SJSA1 (cell line): ENCODE measurements around the gene LIME1. TPM values are rescaled to one million over a fixed set of nuclear protein-coding genes. Genes with fewer than 3 reads are reported as not detected.
A peak's percentile ranks its signal among the peaks of the same experiment; 100 is the strongest.

ENCODE experiments used
- DNase-seq, 2 experiments: peaks; one replicate each; pipeline ENCODE4 v3.0.0-alpha.2; 2015 to 2020; ENCODE audit warnings: low spot score in 2 of 2, low read depth in 1 of 2
- H3K27ac ChIP-seq: fragments of 250-450 bp; sonication (Bioruptor Pico); 2 replicates; pipeline ENCODE4 v1.5.1; 2020; ENCODE audit warnings: mild to moderate bottlenecking, moderate library complexity
- H3K27me3 ChIP-seq: fragments of 250-450 bp; sonication (Bioruptor Pico); replicated peaks from 2 replicates; pipeline ENCODE4 v1.5.1; 2020; ENCODE audit warnings: mild to moderate bottlenecking, moderate library complexity
- H3K36me3 ChIP-seq: fragments of 250-450 bp; sonication (Bioruptor Pico); 2 replicates; pipeline ENCODE4 v1.5.1; 2020; ENCODE audit warnings: mild to moderate bottlenecking
- H3K4me1 ChIP-seq: fragments of 250-450 bp; sonication (Bioruptor Pico); replicated peaks from 2 replicates; pipeline ENCODE4 v1.6.1; 2021; ENCODE audit warnings: mild to moderate bottlenecking
- H3K4me3 ChIP-seq: fragments of 250-450 bp; sonication (Bioruptor Pico); 2 replicates; pipeline ENCODE4 v1.5.1; 2020; ENCODE audit warnings: mild to moderate bottlenecking
- H3K9me3 ChIP-seq: fragments of 250-450 bp; sonication (Bioruptor Pico); replicated peaks from 2 replicates; pipeline ENCODE4 v1.5.1; 2020; ENCODE audit warnings: mild to moderate bottlenecking
- total RNA-seq: library from RNA; depleted of rRNA; stranded (reverse); fragments of >200 nt; shearing (Covaris generic); gene quantifications from 2 replicates; pipeline ENCODE4 v1.2.3, GENCODE V29; 2014

Gene LIME1
- total RNA-seq, 1 experiment from 2014 or later: 10.2 TPM

DNA sequence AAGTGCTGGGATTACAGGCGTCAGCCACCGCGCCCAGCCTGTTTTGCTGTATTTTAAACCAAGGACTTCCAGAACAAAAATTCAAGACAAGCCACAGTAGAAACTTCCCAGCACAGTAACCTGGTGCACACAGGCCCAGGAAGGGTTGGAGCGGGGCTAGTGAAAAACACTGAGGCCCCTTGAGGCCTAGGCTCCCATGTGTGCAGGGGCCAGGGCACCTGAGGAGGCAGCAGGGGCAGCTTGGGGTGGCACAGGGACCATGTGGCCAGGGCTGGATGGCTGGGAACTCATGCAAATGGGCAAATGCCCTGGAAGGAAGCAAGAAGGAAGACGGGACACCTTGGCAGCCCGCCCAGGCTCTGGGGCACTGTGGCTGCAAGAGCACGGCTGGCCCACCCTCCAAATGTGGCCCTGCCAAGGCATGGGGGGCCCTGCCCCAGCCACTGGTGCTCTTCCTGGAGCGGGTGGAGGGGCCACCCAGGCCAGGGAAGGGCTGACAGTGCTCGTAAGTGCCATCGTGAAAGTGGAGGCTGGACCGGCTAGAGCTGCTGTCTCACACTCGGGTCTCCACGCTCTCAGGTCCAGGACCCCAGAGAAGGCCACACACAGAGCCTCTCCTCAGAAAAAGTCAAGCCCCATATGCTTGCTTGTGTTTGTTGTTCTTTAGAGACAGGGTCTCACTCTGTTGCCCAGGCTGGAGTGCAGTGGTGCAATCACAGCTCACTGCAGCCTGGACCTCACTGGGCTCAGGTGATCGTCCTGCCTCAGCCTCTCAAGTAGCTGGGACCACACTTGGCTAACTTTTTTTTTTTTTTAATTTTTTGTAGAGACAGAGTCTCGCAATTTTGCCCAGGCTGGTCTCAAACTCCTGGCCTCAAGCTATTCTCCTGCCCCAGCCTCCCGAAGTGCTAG is 13.4 kb downstream of the LIME1 start:
- no peaks in the 10 kb centered on the region for H3K9me3 ChIP-seq
- no peaks in the 10 kb centered on the region for H3K36me3 ChIP-seq
- no peaks in the 10 kb centered on the region for H3K4me1 ChIP-seq
- H3K4me3 ChIP-seq: no peak overlapping the region
- H3K27me3 ChIP-seq: no peaks in the 10 kb centered on the region
- no peak overlapping the region for H3K27ac ChIP-seq
- peak in 1 of 2 experiments; percentile 45 for DNase-seq

DNA sequence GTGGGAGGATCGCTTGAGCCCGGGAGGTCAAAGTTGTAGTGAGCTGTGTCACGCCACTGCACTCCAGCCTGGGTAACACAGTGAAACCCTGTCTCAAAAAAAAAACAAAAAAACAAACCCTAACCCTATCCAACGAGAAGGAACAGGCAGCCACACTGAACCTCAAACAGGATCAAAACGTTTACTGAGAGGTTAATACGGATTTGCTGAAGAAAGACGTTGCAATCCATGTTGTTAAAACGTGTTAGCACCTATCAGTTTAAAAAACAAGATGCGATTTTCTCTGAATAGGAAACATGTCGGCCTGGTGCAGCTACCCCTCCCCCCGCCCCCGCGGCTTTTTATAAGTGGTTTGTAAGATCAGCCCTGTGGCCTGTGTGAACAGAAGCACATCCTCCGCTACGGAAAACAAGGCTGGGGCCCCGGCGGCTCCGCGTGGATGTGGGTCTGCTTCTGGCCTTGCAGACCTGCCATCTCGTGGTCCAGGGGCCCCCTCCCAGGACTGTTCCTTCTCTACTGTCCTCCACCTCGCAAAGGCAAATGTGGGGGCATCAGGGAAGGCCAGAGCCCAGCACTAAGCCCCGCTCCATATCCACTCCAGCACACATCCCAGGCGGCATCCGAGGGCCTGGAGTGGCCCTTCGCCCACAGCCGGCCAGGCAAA is 14.5 kb downstream of the LIME1 start:
- Histone ChIP-seq H3K9me3 (no peaks in the 10 kb centered on the region), H3K36me3 (no peaks in the 10 kb centered on the region), H3K4me3 (no peak overlapping the region), H3K27me3 (no peaks in the 10 kb centered on the region), H3K4me1 (no peaks in the 10 kb centered on the region), H3K27ac (no peak overlapping the region)
- no peak for DNase-seq

DNA sequence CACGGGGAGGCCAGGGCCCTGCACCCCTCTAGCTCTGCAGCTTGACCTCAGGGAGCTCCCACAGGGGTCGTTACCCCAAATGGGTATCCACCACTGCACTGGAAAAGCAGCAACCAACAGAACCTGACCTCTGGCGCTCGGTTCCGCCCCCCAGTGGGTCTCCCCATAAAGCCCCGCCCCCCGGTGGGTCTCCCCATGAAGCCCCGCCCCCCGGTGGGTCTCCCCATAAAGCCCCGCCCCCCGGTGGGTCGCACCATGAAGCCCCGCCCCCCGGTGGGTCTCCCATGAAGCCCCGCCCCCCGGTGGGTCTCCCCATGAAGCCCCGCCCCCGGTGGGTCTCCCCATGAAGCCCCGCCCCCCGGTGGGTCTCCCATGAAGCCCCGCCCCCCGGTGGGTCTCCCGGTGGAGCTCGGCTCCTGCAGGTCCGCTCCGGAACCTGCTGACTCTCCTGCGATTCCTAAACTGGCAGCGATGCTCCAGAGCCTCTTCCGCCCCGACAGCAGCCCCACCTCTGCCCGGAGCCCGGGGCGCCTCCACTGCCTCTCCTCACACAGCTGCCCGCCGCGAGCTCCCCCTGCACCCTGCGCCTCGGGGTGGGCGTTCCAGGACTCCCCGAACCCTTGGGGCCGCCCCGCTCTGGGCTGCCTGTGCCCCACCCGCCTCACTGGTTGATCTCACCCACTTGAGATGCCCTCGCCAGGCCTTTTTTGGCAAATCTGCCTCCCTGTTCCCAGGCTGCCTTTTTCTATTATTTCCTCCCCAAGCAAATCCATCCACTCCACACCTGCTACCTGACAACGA is 15.2 kb downstream of the LIME1 start:
- no peaks in the 10 kb centered on the region for H3K4me1 ChIP-seq
- H3K9me3 ChIP-seq: no peaks in the 10 kb centered on the region
- H3K27me3 ChIP-seq: no peaks in the 10 kb centered on the region
- no peak overlapping the region for H3K4me3 ChIP-seq
- H3K27ac ChIP-seq: no peak overlapping the region
- peak in 1 of 2 experiments; percentile 44 for DNase-seq
- H3K36me3 ChIP-seq: no peaks in the 10 kb centered on the region

DNA sequence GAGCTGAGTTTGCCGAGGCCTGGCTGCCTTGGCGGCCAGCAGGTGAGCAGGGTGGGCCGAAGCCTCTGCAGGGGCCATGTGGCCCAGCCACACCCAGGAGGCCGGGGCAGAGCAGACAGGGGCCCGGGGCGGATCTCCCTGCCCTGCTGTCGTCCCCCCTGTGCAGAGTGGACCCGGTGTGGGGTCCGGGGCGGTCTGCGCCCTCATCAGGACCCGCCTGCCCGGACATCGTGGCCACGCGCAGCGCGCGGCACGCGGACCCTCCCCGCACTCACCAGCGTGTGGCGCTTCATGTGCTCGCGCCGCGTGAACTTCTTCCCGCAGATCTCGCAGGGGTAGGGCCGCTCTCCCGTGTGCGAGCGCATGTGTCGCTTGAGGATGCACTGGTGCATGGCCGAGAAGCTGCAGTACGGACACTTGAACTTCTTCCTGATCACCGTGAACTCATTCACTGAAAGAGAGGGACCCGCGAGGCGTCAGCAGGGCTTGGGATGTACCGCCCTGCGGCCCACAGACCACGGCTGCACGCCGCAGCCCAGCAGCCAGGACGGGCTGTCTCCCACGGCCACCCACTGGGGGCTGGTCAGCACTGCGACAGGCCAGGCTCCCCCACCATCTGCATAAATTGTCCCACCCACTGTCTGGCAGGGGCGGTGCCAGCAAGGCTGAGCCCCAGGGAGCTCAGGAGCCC is 16.1 kb downstream of the LIME1 start:
- Histone ChIP-seq H3K27me3 (no peaks in the 10 kb centered on the region), H3K36me3 (no peaks in the 10 kb centered on the region), H3K27ac (no peak overlapping the region), H3K4me1 (no peaks in the 10 kb centered on the region), H3K9me3 (no peaks in the 10 kb centered on the region), H3K4me3 (no peak overlapping the region)
- no peak for DNase-seq

DNA sequence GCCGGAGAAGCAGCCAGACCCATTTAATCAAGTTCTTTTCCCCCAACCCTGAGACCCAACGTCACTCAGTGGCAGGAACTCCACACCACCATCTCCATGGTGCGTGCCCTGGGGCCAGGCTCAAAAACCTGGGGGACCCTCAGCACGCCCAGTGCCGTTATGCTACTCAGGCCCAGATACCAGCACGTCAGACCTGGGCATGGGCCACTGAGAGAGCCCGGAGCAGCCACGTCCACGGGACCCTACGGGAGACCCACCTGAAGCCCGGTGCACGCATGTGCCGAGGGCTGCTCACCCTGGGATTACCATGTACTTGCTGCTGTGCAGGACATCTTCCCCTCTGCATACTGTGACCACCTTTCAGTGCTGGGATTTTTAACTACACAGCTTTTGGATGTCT is 16.9 kb downstream of the LIME1 start:
- Histone ChIP-seq H3K27ac (no peak overlapping the region), H3K27me3 (no peaks in the 10 kb centered on the region), H3K9me3 (no peaks in the 10 kb centered on the region), H3K4me1 (no peaks in the 10 kb centered on the region), H3K4me3 (no peak overlapping the region), H3K36me3 (no peaks in the 10 kb centered on the region)
- no peak for DNase-seq

DNA sequence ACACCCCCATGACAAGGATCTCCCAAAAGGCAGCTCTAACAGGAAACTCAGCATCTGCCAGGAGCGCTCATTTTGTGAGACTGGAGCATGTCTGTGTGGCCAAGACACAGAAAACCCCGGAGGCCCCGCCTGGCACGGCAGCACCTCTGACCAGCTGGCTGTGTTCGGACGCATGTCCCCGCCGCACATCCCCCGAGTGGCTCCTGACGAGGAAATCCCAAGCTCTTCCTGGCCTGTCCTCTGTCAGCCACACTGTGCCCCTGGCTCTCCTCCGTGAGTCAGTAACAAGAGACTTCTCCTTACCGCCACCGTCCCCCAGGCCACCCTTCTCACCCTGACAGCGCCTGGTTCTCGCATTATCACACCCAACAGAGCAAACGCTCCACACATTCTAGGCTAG is 17.5 kb downstream of the LIME1 start:
- Histone ChIP-seq H3K27ac (no peak overlapping the region), H3K27me3 (no peaks in the 10 kb centered on the region), H3K4me1 (no peaks in the 10 kb centered on the region), H3K36me3 (no peaks in the 10 kb centered on the region), H3K4me3 (no peak overlapping the region), H3K9me3 (no peaks in the 10 kb centered on the region)
- peak in 1 of 2 experiments; percentile 38 for DNase-seq

DNA sequence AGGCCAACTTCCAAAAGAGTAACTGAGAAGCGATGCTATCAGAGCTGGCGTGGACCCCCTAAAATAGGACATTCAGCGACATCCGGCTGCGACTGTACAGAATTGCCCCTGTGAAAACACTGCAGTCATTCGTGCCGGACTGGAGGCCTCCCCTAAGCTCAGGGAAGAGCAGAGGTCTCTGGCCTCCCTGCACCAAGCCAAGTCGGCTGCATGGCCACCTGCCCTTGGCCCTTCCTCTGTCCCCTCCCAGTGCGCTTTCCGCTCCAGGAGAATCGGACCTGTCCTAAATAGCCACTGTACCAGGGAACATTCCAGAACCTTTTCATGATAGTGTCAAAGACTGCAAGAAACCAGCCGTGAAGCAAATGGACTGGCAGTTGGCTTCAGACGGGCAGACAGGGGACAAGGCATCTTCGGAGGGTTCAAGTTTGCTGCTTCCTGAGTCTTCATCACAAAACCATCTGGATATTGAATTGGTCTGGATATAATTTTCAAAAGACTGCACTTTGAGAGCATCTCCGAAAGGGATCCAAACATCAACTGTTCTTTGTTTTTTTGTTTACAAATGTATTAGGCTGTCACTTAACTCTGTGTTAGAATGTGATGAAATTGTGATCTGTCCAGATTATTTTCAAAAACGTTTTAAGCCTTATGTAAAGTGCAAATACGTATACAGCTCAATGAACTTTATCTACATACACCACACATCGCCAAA is 19.6 kb downstream of the LIME1 start:
- Histone ChIP-seq H3K9me3 (no peaks in the 10 kb centered on the region), H3K27ac (no peak overlapping the region), H3K27me3 (no peaks in the 10 kb centered on the region), H3K36me3 (no peaks in the 10 kb centered on the region), H3K4me1 (no peaks in the 10 kb centered on the region), H3K4me3 (no peak overlapping the region)
- no peak for DNase-seq

DNA sequence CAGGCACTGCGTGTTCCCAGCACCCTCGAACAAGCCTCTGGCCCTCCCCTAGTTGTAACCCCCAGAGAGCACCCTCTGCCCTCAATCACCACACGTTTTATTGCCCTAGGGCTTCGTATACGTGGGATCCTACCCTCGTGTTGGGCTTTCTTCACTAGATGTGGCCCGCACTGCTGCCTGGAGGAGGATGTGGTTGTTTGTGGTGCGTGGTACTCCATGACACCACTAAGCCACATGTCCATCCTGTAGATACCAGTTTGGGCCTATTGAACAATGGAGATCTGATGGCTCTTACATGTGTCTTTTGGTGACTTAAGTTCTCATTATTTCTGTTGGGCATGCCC is 20.2 kb downstream of the LIME1 start:
- Histone ChIP-seq H3K9me3 (no peaks in the 10 kb centered on the region), H3K4me1 (no peaks in the 10 kb centered on the region), H3K36me3 (no peaks in the 10 kb centered on the region), H3K27ac (no peak overlapping the region), H3K4me3 (no peak overlapping the region), H3K27me3 (no peaks in the 10 kb centered on the region)
- no peak for DNase-seq

DNA sequence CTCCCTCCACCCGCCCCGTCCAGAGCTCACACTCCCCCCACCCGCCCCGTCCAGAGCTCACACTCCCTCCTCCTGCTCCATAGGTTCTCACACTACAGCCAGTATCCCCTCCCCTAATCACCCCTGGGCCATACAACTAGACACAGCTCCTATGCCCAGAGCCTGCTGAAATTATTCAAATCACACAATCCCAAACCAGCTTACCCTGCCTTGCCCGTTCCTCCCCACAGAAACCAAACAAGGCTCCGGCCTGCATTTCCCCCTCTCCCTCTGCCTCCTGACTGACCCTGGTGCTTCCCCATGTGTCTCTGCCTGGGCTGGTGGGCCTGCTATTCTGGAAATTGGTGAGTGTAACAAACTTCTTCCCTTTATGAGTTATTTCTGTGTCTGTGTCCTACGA is 21.7 kb downstream of the LIME1 start:
- Histone ChIP-seq H3K9me3 (no peaks in the 10 kb centered on the region), H3K27ac (no peak overlapping the region), H3K4me3 (no peak overlapping the region), H3K36me3 (no peaks in the 10 kb centered on the region), H3K4me1 (no peaks in the 10 kb centered on the region), H3K27me3 (no peaks in the 10 kb centered on the region)
- no peak for DNase-seq

DNA sequence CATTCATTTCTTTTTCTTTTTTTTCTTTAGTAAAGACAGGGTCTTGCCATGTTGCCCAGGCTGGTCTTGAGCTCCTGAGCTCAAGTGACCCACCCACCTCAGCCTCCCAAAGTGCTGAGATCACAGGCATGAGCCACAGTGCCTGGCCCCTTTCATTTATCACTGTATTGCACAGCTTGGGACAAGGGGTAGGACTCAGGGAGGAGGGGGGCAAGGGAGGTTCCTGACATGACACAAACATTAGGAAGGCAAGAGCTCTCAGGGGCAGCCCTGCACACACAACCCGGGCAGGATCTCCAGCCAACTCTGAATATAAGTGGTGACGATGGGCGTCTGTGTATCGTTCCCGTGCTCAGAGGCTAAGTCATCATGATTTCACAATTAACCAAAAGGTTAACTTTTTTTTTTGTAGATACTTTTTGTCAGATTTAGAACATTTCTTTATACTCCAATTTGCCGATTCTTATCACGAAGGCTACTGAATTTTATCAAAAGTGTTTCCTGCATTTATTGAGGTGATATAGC is 23.0 kb downstream of the LIME1 start:
- H3K27ac ChIP-seq: no peak overlapping the region
- H3K36me3 ChIP-seq: no peaks in the 10 kb centered on the region
- H3K4me3 ChIP-seq: no peak overlapping the region
- no peaks in the 10 kb centered on the region for H3K9me3 ChIP-seq
- no peak for DNase-seq
- no peaks in the 10 kb centered on the region for H3K27me3 ChIP-seq
- no peaks in the 10 kb centered on the region for H3K4me1 ChIP-seq

DNA sequence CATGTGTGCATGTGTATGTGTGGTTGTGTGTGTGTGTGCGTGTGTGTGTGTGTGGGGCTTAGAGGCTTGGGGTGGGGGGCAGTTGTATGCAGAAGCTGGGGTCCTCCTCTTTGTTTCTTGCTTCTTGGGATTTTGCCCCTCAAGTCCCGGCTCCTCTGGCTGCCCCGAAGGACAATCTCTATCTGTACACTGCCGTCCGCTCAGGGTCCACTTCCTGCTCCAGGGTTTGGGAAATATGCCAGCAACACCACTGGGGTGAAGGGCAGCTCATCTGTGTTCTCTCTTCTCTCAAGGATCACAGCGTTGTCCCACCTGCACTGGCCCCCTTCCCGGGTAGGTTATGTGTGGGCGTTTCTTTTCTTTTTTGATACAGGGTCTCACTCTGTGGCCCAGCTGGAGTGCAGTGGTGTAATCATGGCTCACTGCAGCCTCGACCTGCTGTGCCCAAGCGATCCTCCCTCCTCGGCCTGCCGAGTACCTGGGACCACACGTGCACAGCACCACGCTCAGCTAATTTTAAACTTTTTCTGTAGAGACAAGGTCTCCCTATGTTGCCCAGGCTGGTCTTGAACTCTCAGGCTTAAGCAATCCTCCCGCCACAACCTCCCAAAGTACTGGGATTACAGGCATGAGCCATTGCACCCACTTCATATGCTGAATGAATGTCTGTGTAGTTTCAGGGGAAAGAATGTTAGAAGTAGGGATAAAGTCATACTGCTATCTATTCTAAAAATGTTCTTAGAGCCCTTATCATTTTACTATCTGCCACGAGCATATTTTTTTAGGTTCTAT is 28.8 kb downstream of the LIME1 start:
- Histone ChIP-seq H3K27me3 (no peaks in the 10 kb centered on the region), H3K27ac (no peak overlapping the region), H3K4me3 (no peak overlapping the region), H3K4me1 (no peaks in the 10 kb centered on the region), H3K36me3 (no peaks in the 10 kb centered on the region), H3K9me3 (no peaks in the 10 kb centered on the region)
- no peak for DNase-seq

DNA sequence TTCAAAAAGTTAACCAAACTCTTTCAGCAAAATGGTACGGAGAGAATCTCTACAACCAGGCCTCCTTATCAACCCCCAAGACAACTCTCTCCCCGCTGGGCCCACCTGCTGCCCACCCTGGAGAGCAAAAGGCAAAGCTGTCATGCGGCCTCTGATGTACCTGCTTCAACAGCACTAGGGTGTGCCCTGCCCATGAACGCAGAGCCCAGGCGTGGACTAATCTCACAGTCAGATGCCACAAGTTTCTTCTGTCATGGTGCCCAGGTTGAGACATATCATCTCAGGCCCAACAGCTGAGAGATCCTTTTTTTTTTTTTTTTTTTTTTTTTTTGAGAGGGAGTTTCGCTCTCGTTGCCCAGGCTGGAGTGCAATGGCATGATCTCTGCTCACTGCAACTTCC is 29.4 kb downstream of the LIME1 start:
- no peak for DNase-seq
- no peak overlapping the region for H3K4me3 ChIP-seq
- H3K9me3 ChIP-seq: no peaks in the 10 kb centered on the region
- no peaks in the 10 kb centered on the region for H3K36me3 ChIP-seq
- no peaks in the 10 kb centered on the region for H3K4me1 ChIP-seq
- H3K27ac ChIP-seq: no peak overlapping the region
- no peaks in the 10 kb centered on the region for H3K27me3 ChIP-seq
